HCT116 (cell line): ENCODE measurements around the gene IQCH. TPM values are rescaled to one million over a fixed set of nuclear protein-coding genes. Genes with fewer than 3 reads are reported as not detected.

Source experiments
- ATAC-seq: fragments of 200-7000 bp; cut with Tn5 transposase; 2 replicates; pipeline ENCODE4 v1.9.1; 2020; ENCODE audit warnings: mild to moderate bottlenecking, moderate library complexity
- BruUV-seq: library from RNA; stranded (reverse); fragments of 400-500 nt; replicated peaks from 2 replicates; lab custom pipeline; 2021; lab: Mats Ljungman, UMichigan
- CTCF ChIA-PET: fragments of 300-600 bp; sonication (Branson Sonifier 250); formaldehyde crosslinking; loops from one replicate; lab custom pipeline; 2021; ENCODE audit warnings: antibody characterized with exemption; lab: Charles Lee
- POLR2A ChIA-PET: fragments of 300-600, 350-600 bp; sonication (Branson Sonifier 250); formaldehyde crosslinking; loops from one replicate; lab custom pipeline; 2021; ENCODE audit warnings: antibody characterized with exemption; lab: Charles Lee
- RAD21 ChIA-PET, 2 experiments: fragments of 300-600 bp; sonication (Branson Sonifier 250); formaldehyde crosslinking; loops; one replicate each; lab custom pipeline; 2023; ENCODE audit warnings: low total read pairs in 2 of 2; ENCODE audit not compliant: uncharacterized antibody in 2 of 2, unreplicated experiment in 2 of 2, low non-redundant PET in 1 of 2; lab: Charles Lee
- DNase-seq: peaks from one replicate; pipeline ENCODE4 v3.0.0-alpha.2; 2010; ENCODE audit warnings: low read depth, low spot score
- H2AFZ ChIP-seq: fragments of 200-600 bp; shearing (Covaris generic), sonication (generic); 2 replicates; pipeline ENCODE4 v1.6.1; 2017; ENCODE audit warnings: low read depth, mixed run types, mixed read lengths, antibody characterized with exemption, low read length; ENCODE audit not compliant: poor library complexity, severe bottlenecking
- H3K27ac ChIP-seq: 2 replicates; pipeline ENCODE4 v1.5.1; 2012; ENCODE audit warnings: low read depth, low read length
- H3K27me3 ChIP-seq: fragments of 200-600 bp; sonication (generic); 2 replicates; pipeline ENCODE4 v1.6.1; 2016; ENCODE audit warnings: mixed run types, low read length, mixed read lengths; ENCODE audit not compliant: insufficient read depth
- H3K36me3 ChIP-seq, 2 experiments: fragments of 200-500 bp in 1 of 2; fragments of 200-600 bp in 1 of 2; sonication (Bioruptor generic) in 1 of 2; sonication (generic) in 1 of 2; 2 replicates each; pipeline versions ENCODE4 v1.5.1 to v1.6.1; 2014 to 2016; ENCODE audit warnings: low read length in 2 of 2, inconsistent platforms in 1 of 2, mixed read lengths in 1 of 2, mixed run types in 1 of 2; ENCODE audit not compliant: insufficient read depth in 2 of 2, control insufficient read depth in 1 of 2
- H3K4me1 ChIP-seq, 2 experiments: fragments of 200-600 bp in 1 of 2; sonication (generic) in 1 of 2; 2 replicates each; pipeline versions ENCODE4 v1.5.1 to v1.6.1; 2012 to 2017; ENCODE audit warnings: low read length in 2 of 2, inconsistent platforms in 1 of 2, mild to moderate bottlenecking in 1 of 2, mixed read lengths in 1 of 2, mixed run types in 1 of 2, moderate library complexity in 1 of 2; ENCODE audit not compliant: insufficient read depth in 2 of 2, control insufficient read depth in 1 of 2
- H3K4me2 ChIP-seq: fragments of 200-600 bp; sonication (generic); 2 replicates; pipeline ENCODE4 v1.6.1; 2017; ENCODE audit warnings: mixed run types, low read length, mixed read lengths
- H3K4me3 ChIP-seq, 2 experiments: fragments of 200-600 bp in 1 of 2; sonication (generic) in 1 of 2; replicated peaks in 1 of 2; 2 replicates each; pipeline ENCODE4 v1.5.1; 2011 to 2016; ENCODE audit warnings: low read length in 2 of 2, control low read depth in 1 of 2, low read depth in 1 of 2, mild to moderate bottlenecking in 1 of 2, mixed read lengths in 1 of 2, mixed run types in 1 of 2
- H3K79me2 ChIP-seq: fragments of 200-600 bp; sonication (generic); 2 replicates; pipeline ENCODE4 v1.6.1; 2017; ENCODE audit warnings: mild to moderate bottlenecking, mixed run types, low read length, moderate library complexity, mixed read lengths; ENCODE audit not compliant: insufficient read depth
- H3K9ac ChIP-seq: fragments of 200-600 bp; sonication (generic); 2 replicates; pipeline ENCODE4 v1.6.1; 2016; ENCODE audit warnings: low read length, mixed read lengths
- H3K9me2 ChIP-seq: fragments of 200-600 bp; sonication (generic), shearing (Covaris generic); 2 replicates; pipeline ENCODE4 v1.6.1; 2017; ENCODE audit warnings: mixed run types, mild to moderate bottlenecking, moderate library complexity; ENCODE audit not compliant: insufficient read depth
- H3K9me3 ChIP-seq, 2 experiments: fragments of 200-500 bp in 1 of 2; fragments of 200-600 bp in 1 of 2; sonication (Bioruptor generic) in 1 of 2; sonication (generic) in 1 of 2; 2 replicates each; pipeline ENCODE4 v1.6.1; 2014 to 2017; ENCODE audit warnings: low read length in 2 of 2, mixed read lengths in 2 of 2, inconsistent platforms in 1 of 2, low read depth in 1 of 2, mild to moderate bottlenecking in 1 of 2, mixed run types in 1 of 2, moderate library complexity in 1 of 2; ENCODE audit not compliant: control insufficient read depth in 1 of 2, insufficient read depth in 1 of 2
- H4K20me1 ChIP-seq: fragments of 200-600 bp; sonication (generic), shearing (Covaris generic); 2 replicates; pipeline ENCODE4 v1.6.1; 2017; ENCODE audit warnings: mixed run types, mild to moderate bottlenecking, moderate library complexity; ENCODE audit not compliant: insufficient read depth
- CTCF ChIP-seq, 3 experiments: fragments of 200-600 bp in 1 of 3; sonication (generic) in 1 of 3; IDR thresholded peaks in 2 of 3; conservative IDR thresholded peaks in 1 of 3; 2 replicates each; pipeline ENCODE4 v1.5.1; 2012 to 2017; ENCODE audit warnings: low read depth in 2 of 3, low read length in 2 of 3, antibody characterized with exemption in 1 of 3, borderline replicate concordance in 1 of 3, control low read depth in 1 of 3, mild to moderate bottlenecking in 1 of 3, mixed read lengths in 1 of 3, mixed run types in 1 of 3, moderate library complexity in 1 of 3; ENCODE audit not compliant: insufficient read depth in 1 of 3
- ELF1 ChIP-seq: IDR thresholded peaks from 2 replicates; pipeline ENCODE4 v1.6.1; 2012; ENCODE audit warnings: low read depth, borderline replicate concordance
- EZH2 ChIP-seq: fragments of 200-600 bp; sonication (generic); IDR thresholded peaks from 2 replicates; pipeline ENCODE4 v1.6.1; 2017; ENCODE audit warnings: antibody characterized with exemption, mixed run types
- FOSL1 ChIP-seq: IDR thresholded peaks from 2 replicates; pipeline ENCODE4 v1.6.1; 2012; ENCODE audit warnings: low read depth
- MAX ChIP-seq: IDR thresholded peaks from 2 replicates; pipeline ENCODE4 v1.6.1; 2012
- RAD21 ChIP-seq: IDR thresholded peaks from 2 replicates; pipeline ENCODE4 v1.6.1; 2012; ENCODE audit warnings: low read depth, mild to moderate bottlenecking
- TCF7L2 ChIP-seq: IDR thresholded peaks from 2 replicates; pipeline ENCODE4 v1.7.0; 2011; ENCODE audit warnings: borderline replicate concordance, inconsistent platforms; ENCODE audit not compliant: insufficient read depth, insufficient read length; ENCODE audit errors: extremely low read depth
- intact Hi-C: fragments of 100-400 bp; cut with micrococcal nuclease; formaldehyde crosslinking; loops from 2 replicates; pipeline ENCODE4 v1.10.0; 2022
- total RNA-seq: library from RNA; stranded (reverse); gene quantifications from one replicate; pipeline ENCODE4 v1.2.1, GENCODE V29; 2021; ENCODE audit not compliant: unreplicated experiment

IQCH gene
- total RNA-seq, 1 experiment from 2014 or later, result 4.6 TPM

DNA sequence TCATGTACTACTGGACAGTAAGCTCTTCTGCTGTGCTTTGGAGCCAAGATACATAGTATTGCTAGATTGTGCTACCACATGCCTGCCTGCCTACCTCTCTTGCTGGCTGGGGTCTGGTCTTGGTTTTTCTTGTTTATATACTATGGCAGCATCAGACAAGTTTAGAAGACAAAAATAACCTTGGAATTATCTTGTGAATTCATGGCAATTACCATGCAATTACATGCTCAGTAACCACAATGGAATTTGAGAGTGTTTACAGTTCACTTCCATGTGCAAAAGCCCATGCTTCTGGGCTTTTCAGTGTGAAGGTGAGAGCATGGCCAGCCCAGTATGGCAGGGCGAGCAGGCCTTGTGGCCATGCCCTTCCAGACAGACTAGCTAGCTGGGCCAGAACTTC lies 218.4 kb downstream of the IQCH start:
- ChIA-PET POLR2A (no interaction called here), CTCF (no interaction called here), RAD21 (no interaction called here)
- H3K36me3 ChIP-seq, result no peaks in the 10 kb centered on the region
- H3K9me2 ChIP-seq, result no peaks in the 10 kb centered on the region
- no peak overlapping the region for H3K4me2 ChIP-seq
- no TSS peak for BruUV-seq
- no peaks in the 10 kb centered on the region for H3K4me1 ChIP-seq
- H3K9me3 ChIP-seq, result no peaks in the 10 kb centered on the region
- H3K27me3 ChIP-seq, result no peaks in the 10 kb centered on the region
- ATAC-seq (no peak), DNase-seq (no peak)
- H3K4me3 ChIP-seq, result no peak overlapping the region
- no peaks in the 10 kb centered on the region for H3K79me2 ChIP-seq
- TF ChIP-seq RAD21 (no peak), CTCF (IDR thresholded peaks at IDR 0.05 in 2 of 3, conservative IDR thresholded peaks at IDR 0.05 in 1 of 3; ENCODE audit: borderline replicate concordance in 1 of 3, insufficient read depth in 1 of 3, low read depth in 2 of 3, low read length in 2 of 3) (no peak), ELF1 (no peak), TCF7L2 (no peak), FOSL1 (no peak), MAX (no peak), EZH2 (no peak)
- no peaks in the 10 kb centered on the region for H4K20me1 ChIP-seq
- no peak overlapping the region for H2AFZ ChIP-seq
- no peak overlapping the region for H3K9ac ChIP-seq
- intact Hi-C loops, result no loop called here
- H3K27ac ChIP-seq, result no peak overlapping the region
